DOHH2 (cell line): ENCODE results near the gene CCDC88C.

Source experiments
- H3F3A ChIP-seq: fragments of 200-600 bp; sonication (generic), shearing (Covaris generic); 2 replicates; pipeline ENCODE4 v1.6.0; 2016; ENCODE audit warnings: antibody characterized with exemption, mild to moderate bottlenecking; ENCODE audit not compliant: control insufficient read depth, insufficient read depth
- H3K27ac ChIP-seq: fragments of 200-600 bp; sonication (generic); 2 replicates; pipeline ENCODE4 v1.5.1; 2014; ENCODE audit warnings: low read depth, mild to moderate bottlenecking, low read length, moderate library complexity
- H3K27me3 ChIP-seq: fragments of 200-600 bp; sonication (generic); 2 replicates; pipeline ENCODE4 v1.6.1; 2014; ENCODE audit warnings: mild to moderate bottlenecking, low read length, mixed read lengths; ENCODE audit not compliant: control insufficient read depth
- H3K36me3 ChIP-seq: fragments of 200-600 bp; sonication (generic); 2 replicates; pipeline ENCODE4 v1.6.1; 2014; ENCODE audit warnings: mild to moderate bottlenecking, low read length, moderate library complexity, mixed read lengths; ENCODE audit not compliant: control insufficient read depth
- H3K4me1 ChIP-seq: fragments of 200-600 bp; sonication (generic); 2 replicates; pipeline ENCODE4 v1.6.1; 2014; ENCODE audit warnings: mild to moderate bottlenecking, low read length, mixed read lengths; ENCODE audit not compliant: control insufficient read depth
- H3K4me2 ChIP-seq: fragments of 200-600 bp; sonication (generic); 2 replicates; pipeline ENCODE4 v1.6.0; 2014; ENCODE audit warnings: mild to moderate bottlenecking, low read length, moderate library complexity
- H3K4me3 ChIP-seq: fragments of 200-600 bp; sonication (generic); 2 replicates; pipeline ENCODE4 v1.5.1; 2014; ENCODE audit warnings: mild to moderate bottlenecking, low read length, mixed read lengths
- H3K79me2 ChIP-seq: fragments of 200-600 bp; sonication (generic); 2 replicates; pipeline ENCODE4 v1.6.1; 2014; ENCODE audit warnings: mild to moderate bottlenecking, low read length, mixed read lengths; ENCODE audit not compliant: control insufficient read depth
- H3K9me2 ChIP-seq: fragments of 200-600 bp; sonication (generic); replicated peaks from 2 replicates; pipeline ENCODE4 v1.6.1; 2014; ENCODE audit warnings: mild to moderate bottlenecking, low read length, mixed read lengths; ENCODE audit not compliant: control insufficient read depth
- H3K9me3 ChIP-seq: fragments of 200-600 bp; sonication (generic); 2 replicates; pipeline ENCODE4 v1.6.1; 2014; ENCODE audit warnings: antibody characterized with exemption, low read length, mixed read lengths; ENCODE audit not compliant: control insufficient read depth, insufficient read depth
- H4K20me1 ChIP-seq: fragments of 200-600 bp; sonication (generic); 2 replicates; pipeline ENCODE4 v1.6.0; 2014; ENCODE audit warnings: low read depth, mild to moderate bottlenecking, antibody characterized with exemption, low read length, moderate library complexity; ENCODE audit not compliant: control insufficient read depth, insufficient read depth
- EZH2phosphoT487 ChIP-seq: fragments of 200-600 bp; sonication (generic); IDR thresholded peaks from 2 replicates; pipeline ENCODE4 v1.6.1; 2017; ENCODE audit warnings: borderline replicate concordance, mild to moderate bottlenecking, antibody characterized with exemption, low read length, moderate library complexity, mixed read lengths
- TF ChIP-seq, protein P1 (sequence below): fragments of 200-600 bp; sonication (generic); IDR thresholded peaks from one replicate; pipeline ENCODE4 v1.5.1; 2014; ENCODE audit warnings: antibody characterized with exemption, mild to moderate bottlenecking, low read depth, low read length; ENCODE audit not compliant: poor library complexity, severe bottlenecking

CCDC88C gene

DNA sequence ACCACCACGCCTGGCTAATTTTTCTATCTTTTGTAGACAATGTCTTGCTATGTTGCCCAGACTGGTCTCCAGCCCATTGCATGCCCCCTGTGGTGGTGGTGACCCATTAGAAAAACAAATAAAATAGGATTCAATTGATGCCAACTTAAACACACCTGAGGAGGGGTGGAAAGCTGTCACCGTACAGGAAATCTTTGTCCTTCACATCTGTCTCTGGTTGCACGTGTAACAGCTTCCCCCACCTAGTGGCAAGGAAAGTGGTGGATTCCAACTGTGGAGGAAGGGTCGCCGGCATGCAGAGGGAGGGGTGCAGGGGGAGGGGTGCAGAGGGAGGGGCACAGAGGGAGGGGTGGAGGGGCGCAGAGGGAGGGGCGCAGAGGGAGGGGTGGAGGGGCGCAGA, 147.0 kb downstream of the CCDC88C start:
- H4K20me1 ChIP-seq = no peaks in the 10 kb centered on the region
- TF ChIP-seq EZH2phosphoT487 = no peak
- TF ChIP-seq, protein P1, sequence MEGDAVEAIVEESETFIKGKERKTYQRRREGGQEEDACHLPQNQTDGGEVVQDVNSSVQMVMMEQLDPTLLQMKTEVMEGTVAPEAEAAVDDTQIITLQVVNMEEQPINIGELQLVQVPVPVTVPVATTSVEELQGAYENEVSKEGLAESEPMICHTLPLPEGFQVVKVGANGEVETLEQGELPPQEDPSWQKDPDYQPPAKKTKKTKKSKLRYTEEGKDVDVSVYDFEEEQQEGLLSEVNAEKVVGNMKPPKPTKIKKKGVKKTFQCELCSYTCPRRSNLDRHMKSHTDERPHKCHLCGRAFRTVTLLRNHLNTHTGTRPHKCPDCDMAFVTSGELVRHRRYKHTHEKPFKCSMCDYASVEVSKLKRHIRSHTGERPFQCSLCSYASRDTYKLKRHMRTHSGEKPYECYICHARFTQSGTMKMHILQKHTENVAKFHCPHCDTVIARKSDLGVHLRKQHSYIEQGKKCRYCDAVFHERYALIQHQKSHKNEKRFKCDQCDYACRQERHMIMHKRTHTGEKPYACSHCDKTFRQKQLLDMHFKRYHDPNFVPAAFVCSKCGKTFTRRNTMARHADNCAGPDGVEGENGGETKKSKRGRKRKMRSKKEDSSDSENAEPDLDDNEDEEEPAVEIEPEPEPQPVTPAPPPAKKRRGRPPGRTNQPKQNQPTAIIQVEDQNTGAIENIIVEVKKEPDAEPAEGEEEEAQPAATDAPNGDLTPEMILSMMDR = no peak
- peaks cover 56% of the 10 kb centered on the region for H3K36me3 ChIP-seq
- H3K79me2 ChIP-seq = no peaks in the 10 kb centered on the region
- H3K4me3 ChIP-seq = no peak overlapping the region
- peaks cover 13% of the 10 kb centered on the region for H3F3A ChIP-seq
- H3K4me1 ChIP-seq = no peaks in the 10 kb centered on the region
- H3K27ac ChIP-seq = no peak overlapping the region
- H3K27me3 ChIP-seq = no peaks in the 10 kb centered on the region
- H3K4me2 ChIP-seq = no peak overlapping the region
- H3K9me2 ChIP-seq = no peaks in the 10 kb centered on the region
- H3K9me3 ChIP-seq = no peaks in the 10 kb centered on the region

DNA sequence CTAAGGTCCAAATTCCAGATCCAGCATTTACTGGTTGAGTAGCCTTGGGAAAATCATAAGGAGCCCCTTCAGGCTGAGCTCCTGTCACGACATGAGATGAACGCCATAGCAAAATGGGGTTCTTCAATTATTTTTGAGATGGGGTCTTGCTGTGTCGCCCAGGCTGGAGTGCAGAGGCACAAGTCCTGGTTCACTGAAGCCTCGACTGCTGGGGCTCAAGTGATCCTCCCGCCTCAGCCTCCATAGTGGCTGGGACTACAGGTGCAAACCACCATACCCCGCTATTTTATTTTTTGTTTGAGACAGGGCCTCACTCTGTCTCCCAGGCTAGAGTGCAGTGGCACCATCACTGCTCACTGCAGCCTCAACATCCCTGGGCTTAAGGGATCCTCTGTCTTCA, 147.4 kb downstream of the CCDC88C start:
- Histone ChIP-seq H3K4me2 (no peak overlapping the region), H3F3A (peaks cover 15% of the 10 kb centered on the region), H3K9me2 (no peaks in the 10 kb centered on the region), H3K27me3 (0 out of 2 replicates have a peak, but pooled peaks cover 2% of the 10 kb centered on the region), H3K27ac (no peak overlapping the region), H3K4me3 (no peak overlapping the region), H3K9me3 (no peaks in the 10 kb centered on the region), H3K79me2 (no peaks in the 10 kb centered on the region), H3K4me1 (peaks cover 2% of the 10 kb centered on the region; the same call in 1 of the 2 replicates), H3K36me3 (peaks cover 55% of the 10 kb centered on the region), H4K20me1 (no peaks in the 10 kb centered on the region)
- TF ChIP-seq, protein P1 = no peak
- no peak for TF ChIP-seq EZH2phosphoT487

DNA sequence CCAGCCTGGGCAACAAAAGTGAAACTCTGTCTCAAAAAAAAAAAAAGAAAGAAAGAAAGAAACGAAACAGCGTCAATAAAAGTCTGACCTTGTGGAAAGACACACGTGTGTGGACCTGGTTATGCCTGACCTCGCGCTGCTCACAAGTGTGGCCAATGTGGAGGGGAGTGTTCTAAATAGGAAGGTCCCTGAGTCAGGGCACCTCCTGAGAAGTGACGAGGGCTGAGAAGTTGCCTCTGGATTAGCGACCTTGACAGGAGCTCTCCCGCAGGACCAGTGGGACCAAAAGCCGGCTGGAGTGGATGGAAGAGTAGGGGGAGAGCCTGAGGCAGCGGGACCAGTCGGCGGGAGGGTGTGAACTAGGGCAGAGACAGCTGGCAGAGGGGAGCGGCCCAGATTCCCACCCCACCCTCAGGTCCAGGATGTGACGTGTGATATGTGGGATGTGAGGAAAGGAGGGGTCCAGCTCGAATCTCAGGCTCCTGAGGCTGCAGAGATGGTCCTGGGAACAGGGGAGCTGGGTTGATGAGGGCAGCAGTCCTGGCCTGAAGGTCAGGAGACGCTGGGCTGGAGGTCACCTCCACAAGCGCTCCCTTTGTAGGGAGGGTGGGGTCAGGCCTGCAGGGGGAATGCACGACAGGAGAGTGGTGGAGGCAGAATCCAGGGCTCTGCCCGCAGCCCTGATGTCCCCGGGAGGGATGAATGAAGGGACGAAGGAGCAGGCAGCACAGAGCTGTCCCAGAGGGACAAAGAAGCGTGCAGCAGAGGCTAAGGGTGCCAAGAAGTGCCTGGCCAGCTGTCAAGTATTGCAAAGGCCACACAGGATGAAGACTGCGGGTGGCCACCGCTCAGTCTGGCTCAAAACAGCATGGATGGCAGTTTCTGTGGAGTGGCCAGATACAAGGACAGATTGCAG, 148.3 kb downstream of the CCDC88C start:
- H4K20me1 ChIP-seq = no peaks in the 10 kb centered on the region
- H3K27ac ChIP-seq = no peak overlapping the region
- no peak for TF ChIP-seq EZH2phosphoT487
- TF ChIP-seq, protein P1 = no peak
- H3K36me3 ChIP-seq = peaks cover 46% of the 10 kb centered on the region
- no peaks in the 10 kb centered on the region for H3K79me2 ChIP-seq
- H3K4me1 ChIP-seq = peaks cover 9% of the 10 kb centered on the region
- no peak overlapping the region for H3K4me3 ChIP-seq
- no peaks in the 10 kb centered on the region for H3K9me2 ChIP-seq
- peaks cover 15% of the 10 kb centered on the region for H3F3A ChIP-seq
- peaks cover 8% of the 10 kb centered on the region; the same call in 1 of the 2 replicates for H3K27me3 ChIP-seq
- no peaks in the 10 kb centered on the region for H3K9me3 ChIP-seq
- no peak overlapping the region for H3K4me2 ChIP-seq
